Hippocampal formation (tissue), 2 donors: ENCODE data around the gene FHOD1.

Experiments used
- DNase-seq, 2 donors: peaks; one replicate each; lab custom pipeline; 2025; lab: John Stamatoyannopoulos, UW

FHOD1 gene

DNA sequence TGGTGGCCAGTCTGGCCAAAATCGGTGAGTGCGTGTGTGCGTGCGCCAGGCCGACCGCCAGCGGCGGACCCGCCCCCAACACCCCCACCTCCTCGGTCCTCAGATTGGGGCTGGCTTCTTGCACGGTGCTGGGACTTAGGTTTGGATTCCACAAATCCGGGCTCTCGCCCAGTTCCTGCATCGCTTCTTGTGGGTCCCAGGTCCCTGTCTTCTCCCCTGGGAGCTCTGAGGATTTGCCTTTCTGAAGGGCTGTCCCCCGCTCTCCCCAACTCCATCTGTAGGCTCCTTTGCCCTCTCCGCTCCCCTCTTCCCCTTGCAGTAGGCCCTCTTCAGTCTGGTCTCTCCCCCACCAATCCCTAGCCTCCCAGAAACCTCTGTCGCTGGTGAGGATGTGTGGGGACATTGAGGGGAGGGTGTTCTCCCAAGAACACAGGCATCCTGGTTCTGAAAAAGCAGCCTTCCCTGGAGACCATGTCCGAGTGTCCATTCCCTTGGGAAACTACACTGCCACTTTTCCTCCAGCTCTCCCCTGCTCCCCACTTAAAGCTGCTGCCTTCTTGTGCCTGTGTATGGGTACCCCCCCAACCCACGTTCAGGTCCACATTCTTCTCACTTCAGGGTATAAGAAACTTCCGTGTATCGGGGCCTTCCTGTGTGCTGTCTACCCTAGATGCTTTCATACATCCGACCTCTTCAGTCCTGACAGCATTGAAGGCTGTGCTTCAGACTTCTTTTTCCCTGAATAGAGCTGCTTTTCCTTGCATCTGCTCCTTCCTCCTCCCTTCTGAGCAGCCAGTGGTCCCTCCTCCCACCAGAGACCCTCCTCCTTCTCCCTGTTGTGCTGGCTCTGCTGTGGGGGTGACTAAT, 2.1 kb upstream of the FHOD1 start:
- DNase-seq, result no peak

DNA sequence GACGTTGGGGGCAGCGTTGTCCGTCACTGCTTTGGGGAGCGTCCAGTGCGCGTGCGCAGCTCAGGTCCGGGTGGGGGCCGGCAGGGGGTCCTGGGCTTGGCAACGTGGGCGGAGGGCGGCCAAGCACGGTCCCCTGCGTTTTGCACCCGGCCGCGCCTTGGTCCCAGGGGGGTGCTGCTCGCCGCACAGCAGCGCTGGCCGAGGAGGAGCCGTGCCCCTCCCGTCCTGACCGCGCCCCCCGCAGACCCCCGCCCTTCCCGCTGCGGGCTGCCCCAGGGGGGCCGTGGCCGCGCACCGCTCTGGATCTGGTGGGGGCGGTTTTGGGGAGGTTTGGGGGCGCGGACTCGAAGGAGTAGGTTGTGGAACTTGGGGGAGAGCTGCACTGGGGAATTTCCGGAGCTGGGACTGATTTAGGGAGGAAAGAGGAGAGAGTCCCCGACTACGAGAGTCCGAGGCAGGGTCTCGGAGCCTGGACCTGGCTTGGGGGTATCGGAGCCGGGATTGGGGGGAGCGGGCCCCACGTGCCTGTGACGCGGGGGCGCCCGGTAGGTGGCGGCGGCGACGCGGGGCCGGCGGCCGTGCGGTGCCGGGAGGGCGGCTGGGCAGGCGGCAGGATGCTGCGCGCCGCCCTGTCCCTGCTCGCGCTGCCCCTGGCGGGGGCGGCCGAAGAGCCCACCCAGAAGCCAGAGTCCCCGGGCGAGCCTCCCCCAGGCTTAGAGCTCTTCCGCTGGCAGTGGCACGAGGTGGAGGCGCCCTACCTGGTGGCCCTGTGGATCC, 1.3 kb upstream of the FHOD1 start, which contains the start of gene SLC9A5:
SLC9A5 (plus strand) TSS at position 579 of the 777 bp plus-strand sequence; CDS start at position 615, 36 bp downstream.
- no peak for DNase-seq

DNA sequence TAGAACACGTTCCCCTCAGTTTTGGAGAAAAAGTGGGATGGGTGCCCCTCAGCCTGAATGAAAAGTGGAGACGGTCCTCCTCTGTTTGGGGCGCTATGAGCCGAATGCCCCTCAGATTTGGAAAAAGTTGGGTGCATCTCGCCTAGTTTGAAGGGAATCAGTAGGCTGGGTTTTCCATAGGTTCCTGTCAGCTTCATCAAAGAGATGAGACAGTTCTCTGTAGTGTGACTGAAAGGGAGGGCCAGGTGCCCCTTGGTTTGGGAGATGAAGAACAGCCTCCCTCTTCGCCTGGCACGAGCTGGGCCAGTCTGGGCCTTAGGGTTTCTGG, 756 bp upstream of the FHOD1 start:
- DNase-seq, result no peak

DNA sequence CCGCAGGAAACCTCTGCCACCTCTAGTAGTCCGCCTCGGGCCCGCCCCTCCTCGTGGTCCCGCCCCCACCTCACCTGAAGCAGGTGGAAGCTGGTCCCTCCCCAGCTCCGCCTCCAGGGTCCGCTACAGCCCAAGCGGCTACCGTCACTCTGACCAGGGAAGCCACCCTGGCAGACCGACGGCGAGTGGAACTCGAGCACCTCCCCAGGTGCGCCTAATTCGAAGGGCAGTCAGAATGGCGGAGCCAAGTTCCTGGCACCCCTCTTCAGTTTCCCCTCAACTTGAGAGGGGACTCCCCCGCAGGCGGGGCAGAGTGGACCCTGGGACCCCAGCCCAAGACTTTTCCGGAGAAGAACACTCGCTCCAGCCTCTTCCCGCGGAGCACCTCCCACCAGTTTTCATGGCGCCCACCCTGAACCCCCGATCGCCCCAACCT, 507 bp downstream of the FHOD1 start:
- DNase-seq, result no peak

DNA sequence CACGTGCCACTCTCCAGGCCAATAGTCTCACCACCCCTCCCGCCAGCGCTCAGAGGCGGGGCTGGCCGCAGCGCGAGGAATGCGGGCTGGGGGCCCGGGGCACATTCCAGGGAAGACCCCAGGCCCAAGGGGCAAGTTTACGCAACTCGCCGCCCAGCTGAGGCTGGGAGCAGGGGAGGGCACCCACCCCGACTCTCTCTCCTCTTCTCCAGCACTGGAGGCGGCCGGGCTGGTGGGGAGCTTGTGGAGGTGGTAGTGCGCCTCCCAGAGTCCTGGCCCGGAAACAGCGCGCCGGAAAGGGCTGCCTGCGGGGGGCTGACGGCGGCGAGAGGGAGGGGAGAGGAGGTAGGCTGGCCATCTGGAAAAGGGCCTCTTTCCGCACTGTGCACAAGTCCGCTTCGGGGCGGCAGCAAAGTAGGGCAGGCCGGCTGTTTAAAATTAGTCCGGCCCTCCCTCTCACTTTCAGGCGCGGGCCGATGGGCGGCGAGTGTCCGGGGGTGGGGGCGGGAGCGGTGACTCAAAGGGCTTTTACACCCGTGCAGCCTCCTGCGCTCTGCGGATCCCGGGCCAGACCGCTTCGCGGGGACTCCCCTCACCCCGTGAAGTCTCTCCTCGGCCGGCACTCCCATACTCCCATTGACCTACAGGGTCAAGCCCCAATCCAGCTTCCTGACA, 1.1 kb downstream of the FHOD1 start:
- DNase-seq, result peak in 1 of 2 donors; percentile 45

DNA sequence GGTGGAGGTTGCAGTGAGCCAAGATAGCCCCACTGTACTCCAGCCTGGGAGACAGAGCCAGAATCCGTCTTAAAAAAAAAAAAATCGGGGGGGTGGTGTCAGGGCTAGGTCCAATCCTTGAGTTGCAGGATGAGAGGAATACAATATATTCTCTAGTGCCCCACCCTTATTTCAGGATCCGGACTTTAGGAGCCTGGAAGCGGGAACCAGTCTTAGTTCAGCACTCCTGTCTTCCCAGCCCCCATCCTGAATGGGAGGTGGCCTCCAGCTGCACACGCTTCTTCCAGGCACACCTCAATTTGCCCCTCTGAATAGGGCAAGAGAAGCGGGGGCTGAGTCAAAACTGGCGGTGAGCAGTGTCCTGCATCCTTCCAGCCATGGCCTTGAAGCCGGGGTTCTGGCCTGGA, 1.6 kb downstream of the FHOD1 start:
- DNase-seq, result no peak

DNA sequence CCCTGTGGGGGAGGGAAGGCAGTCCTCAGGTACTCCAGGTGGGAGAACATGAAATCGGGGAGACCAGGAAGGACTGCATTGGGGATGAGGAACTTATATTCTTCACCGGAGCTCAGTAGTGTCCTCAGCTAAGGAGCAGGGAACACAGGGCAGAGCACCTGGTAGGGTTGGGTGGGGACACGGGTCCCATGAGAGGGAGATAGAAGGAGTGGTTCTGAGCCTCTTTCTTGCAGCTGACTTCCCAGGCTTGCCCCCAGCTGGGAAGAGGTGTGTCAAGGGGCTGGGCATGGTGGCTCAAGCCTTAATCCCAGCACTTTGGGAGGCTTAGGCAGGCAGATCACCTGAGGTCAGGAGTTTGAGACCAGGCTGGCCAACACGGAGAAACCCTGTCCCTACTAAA, 2.1 kb downstream of the FHOD1 start:
- DNase-seq, result no peak

DNA sequence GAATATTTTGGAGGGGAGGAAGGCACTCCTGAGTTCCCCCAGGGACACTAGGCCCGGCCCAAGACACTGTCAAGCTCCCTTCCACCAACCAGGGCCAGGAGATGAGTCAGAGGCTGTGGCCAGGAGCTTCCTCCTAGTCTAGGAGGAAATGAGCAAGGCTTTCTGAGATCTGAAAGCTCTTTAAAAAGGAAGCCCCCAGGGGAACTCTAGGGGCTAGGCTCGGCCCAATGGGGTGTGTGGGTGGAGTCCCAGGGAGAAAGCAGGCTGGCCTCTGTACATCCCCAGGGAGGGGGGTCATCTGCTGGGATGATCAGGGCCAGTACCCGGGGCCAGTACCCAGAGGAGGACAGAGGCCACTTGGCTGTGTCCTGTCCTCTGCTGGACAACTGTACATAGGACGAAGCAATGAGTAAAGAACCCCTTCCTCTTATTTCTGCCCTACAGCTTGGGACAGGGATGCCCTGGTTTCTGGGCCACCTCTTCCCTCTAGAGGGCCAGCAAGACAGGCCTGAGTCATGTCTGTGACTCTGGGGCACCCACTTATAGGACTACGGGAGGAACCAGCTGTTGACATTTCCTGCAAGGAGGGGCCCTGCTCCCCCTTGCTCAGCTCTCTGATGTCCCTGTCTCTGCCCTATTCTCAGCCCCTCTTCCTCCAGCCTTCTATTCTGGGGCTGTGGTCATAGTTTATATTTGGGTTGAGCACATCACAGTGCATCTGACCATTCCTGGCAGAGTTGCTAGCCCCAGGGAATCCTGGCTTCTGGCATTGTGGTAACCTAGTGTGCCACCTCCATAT, 2.7 kb downstream of the FHOD1 start:
- DNase-seq, result peak; percentile 22 to 41

DNA sequence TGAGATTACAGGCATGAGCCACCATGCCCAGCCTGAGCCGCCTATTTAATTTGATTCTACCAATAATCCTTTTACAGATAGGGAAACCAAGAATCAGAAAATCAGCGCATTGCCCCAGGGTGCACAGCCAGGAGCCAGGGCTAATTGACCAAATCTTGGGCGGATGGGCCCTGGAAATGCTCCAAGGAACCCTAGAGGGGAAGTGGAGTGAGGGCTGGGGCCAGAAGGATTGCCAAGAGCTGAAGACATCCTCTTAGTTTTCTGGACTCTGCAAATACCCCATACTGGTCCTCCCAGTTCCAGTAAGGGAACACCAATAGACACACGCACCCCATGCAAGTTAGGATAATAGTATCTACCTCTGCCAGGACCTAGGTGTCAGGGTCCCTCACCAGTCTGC, 3.8 kb downstream of the FHOD1 start:
- DNase-seq, result no peak

DNA sequence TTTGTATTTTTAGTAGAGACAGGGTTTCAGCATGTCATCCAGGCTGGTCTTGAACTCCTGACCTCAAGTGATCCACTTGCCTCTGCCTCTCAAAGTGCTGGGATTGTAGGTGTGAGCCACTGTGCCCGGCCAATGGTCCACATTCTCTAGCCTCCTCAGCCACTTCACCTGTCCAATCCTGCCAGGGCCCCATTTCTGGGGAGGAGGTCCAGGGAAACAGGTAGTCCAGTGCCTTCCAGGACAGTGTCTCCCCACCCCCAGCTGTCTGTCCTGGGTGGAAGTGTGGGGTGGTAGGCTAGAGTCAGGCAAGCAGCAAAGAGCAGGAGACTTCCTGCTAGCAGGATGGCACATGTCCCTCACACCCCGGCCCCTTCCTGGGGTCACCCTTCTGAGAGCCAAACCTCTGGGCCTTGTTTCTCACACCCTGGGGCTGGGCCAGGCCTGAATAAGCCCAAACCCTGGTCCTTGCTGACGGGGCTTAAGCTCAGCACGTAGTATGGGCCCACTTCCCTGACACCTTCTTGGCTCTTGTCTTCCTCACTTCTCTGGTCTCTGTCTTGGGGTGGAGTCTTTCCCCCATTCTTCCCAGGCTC, 5.0 kb downstream of the FHOD1 start:
- DNase-seq, result no peak

DNA sequence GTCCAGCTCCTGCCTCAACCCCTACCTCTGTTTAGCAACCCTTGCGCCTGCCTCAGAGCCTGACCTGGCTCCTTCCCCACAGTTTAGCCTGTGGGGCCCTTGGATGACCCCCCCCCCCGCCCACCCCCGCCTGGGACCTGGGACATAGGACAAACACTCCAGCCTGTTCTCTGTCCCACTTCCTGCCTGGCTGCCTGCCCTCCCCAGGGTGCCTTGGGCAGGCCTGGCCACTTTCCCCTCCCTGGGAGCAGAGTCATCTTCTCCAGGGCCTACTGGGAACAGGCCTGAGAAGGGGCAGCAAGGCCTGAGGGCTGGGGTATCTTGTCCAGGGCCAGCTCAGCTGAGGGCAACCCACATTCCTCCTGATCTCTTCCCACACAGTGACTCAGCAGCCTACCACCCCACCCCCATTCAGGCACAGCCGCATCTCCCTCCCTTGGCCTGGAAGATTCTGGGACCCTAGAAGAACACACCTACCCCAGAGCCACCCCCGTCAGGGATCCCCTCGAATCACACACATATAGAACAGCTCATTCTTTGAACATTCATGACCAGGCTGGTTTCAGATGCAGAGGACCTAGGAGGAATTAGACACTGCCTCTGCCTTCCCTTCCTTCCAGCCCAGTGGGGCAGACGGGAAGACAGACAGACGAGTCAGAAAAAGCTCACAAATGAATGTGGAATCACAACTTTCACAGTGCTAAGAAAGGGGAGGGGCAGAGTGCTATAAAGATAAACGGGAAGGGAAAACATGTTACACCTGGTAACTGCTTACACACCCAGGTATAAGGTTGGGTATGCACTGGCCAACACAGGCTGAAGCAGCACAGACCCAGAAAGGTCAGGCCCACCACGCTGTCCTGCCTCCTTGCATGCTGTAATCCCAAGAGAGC, 6.0 kb downstream of the FHOD1 start:
- no peak for DNase-seq

DNA sequence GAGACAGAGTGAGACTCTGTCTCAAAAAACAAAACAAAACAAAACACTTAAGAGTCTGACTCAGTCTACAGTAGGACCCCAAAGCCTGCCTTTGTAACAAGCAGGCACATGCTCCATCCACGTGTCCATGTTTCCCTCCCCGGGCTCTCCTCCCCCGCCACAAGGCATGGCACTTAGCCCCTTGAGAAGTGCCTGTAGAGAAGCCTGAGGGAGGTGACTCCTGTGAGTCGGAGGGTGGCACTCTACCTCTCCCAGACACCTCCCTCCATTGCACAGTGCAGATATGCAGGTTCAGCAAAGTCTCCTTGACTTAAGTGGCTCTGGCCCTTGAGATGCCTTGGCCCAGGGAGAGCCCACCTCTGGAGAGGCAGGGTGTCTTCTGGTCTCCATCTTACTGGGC, 6.8 kb downstream of the FHOD1 start:
- DNase-seq, result no peak

DNA sequence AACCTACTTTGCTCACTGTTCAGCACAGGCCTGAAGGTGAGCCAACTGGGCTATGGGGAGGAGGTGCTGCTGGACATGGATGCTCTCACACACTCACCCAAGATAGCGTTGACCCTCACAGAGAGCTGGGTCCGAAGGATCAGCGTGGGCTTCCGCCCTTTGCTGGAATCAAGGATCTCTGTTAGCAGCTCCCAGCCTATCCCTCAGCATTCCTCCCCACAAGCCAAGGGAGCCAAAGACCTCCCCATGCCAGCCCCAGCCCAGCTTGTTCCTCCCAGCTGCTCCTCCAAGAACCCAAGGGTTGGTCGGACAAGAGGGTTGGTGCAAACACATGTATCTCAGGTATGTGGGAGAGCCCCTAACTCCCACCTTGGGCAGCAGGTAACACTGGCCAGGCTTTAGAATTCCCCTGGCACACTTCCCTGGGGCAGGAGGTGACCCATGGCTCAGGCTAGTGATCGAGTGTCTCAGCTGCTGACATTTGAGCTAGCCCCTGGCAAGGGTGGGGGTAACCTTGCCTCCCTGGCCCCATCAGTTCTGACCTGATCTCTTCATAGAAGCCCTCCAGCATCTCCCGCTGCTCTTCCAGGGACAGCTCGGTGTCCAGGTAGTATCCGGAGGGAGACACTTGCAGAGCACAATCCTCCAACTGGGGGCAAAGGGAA, 8.3 kb downstream of the FHOD1 start:
- DNase-seq, result no peak

DNA sequence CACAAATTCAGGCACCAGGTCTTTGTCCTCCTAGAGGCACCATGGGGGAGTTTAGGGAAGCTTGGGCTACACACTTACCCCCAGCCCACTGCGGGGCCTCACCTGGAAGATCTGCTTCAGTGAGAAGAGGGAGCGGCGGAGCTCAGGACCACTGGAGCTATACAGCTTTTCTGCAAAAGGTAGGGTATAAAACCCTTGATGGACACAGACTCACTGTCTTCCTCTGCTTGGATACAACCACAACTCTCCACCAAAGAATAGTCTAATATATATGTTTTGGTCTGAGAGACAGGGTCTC, 9.1 kb downstream of the FHOD1 start:
- DNase-seq, result no peak

DNA sequence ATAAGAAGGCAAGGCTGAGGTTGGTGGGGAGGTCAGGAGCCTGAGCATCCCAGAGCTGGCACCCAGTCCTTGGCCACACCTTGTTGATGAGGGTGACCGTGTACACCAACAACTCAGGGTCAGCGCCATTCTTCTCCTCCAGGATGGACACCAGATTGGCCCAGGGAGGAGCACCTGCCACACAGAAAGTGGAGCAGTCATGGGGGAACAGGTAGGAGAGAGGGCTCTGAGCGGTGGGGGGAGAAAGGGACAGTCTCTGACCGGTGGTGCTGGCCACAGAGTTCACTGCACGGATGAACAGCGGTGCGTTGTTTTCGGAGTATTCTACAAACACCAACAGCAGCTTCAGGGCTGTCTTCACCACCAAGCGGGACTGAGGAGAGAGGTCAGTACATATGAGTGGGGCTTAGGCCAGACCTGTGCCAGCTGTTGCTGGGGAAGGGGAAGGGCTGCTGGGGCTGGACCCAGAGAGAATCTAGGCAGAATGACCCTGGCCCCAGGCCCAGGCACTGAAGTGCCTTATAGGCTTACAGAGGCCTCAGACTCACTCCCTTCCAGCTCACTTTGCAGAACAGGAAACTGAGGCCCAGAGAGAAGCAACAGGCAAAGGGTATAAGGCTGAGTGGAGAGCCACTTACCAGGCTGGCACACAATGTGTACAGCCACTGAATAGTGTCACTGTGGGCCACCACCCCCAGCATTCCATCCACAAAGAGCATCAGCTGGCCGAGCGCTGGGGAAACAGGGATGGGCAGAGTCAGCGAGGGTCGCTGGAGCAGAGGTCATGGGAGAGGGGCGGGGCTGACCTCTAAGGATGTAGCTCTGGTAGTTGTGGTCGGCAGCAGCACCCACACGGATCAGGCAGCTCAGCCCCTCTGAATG, 9.6 kb downstream of the FHOD1 start:
- no peak for DNase-seq

DNA sequence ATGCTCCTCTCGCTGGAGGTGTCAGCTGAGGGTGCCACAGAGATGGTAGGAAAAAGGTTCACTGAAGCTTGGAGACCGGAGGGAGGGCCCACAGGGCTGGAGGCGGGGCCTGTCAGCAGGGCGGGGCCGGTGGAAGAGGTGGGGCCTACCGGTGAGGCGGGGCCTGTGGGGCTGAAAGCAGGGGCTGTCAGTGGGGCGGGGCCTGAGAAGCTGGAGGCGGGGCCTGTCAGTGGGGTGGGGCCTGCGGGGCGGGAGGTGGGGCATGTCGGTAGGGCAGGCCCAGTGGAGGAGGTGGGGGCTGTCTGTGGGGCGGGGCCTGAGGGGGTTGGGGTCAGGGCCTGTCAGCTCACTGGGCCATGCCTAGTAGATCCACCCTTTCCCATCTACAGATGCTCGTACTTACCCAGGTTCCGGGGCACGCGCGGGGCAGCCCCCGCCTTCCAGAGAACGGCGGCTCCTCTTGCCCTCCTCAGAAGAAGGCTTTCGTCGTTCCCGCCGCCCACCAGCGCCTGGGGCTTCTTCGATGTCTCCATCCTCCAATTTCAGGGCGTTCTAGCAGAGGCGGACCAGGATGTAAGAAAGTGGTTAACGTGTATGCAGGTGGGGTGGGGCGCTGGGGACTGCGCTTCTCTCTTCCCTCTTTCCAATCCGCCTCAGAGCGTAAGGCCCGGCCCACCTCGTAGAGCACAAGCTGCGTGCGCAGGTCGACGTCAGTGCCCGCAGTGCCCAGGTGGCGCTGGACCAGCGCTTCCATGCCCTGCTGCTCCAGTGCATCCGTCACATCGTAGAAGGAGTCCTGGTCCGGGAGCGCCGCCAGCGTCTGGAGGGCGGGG, 10.5 kb downstream of the FHOD1 start:
- no peak for DNase-seq

DNA sequence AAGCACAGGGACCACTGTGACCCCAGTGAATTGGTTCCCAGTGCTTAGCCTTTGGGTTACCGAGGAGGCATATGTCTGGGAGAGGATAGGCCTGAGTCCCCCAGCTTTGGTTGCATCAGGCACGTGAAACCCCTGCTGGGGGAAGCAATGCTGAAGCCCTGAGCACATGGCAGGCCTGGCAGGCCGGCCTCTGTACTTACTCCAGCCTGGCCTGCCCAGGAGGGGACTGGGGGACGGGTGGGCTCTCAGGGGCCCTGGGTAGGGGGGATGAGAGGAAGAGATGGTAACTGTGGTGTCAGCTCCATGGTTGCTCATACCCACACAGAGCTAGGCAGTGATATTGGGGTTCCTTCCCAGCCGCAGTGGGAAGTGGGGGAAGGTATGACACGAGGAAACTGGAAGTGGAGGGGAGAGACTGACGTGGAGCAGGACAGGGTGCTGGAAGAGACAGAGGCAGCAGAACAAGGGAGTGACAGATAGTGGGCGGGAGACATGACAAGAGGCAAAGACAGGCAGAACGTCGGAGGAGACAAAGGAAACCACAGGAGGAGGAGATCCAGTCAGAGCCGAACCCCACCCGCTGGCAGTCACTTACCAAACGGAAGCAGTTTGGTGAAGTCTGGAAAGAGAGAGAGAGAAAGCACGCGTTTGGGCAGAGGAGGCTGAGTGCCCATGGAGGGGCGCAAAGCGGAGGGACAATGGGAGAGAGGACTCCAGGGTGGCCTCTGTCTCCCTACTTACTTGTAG, 11.3 kb downstream of the FHOD1 start:
- no peak for DNase-seq
